ENCODE results near the gene PIK3CA.
"Not testable (repeated sequence)": the region's sequence is repeated elsewhere in the genome, so short reads cannot be mapped to it uniquely, and the experiment has no call there.

The PIK3CA gene

DNA sequence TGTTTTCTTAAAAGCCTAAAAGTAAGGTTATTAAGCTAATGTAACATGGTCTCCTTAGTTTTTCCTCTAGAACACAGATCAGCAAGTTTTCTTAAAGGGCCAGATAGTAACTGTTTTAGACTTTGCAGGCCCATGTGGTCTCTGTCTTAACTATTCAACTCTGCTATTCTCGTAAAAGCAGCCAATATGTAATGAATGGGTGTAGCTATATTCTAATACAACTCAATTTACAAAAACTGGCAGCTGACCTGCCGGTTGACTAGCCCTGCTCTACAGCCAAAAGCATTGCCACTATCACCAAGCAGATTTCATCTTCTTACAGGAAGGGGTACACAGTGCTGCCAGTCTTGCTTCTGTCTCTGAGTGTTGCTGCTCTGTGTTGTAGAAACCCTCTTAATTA lies 75.4 kb downstream of the PIK3CA start:
- no peak overlapping the region for H3K4me3 ChIP-seq (ENCODE audit: low read depth, low read length)
- TF ChIP-seq, protein P1, sequence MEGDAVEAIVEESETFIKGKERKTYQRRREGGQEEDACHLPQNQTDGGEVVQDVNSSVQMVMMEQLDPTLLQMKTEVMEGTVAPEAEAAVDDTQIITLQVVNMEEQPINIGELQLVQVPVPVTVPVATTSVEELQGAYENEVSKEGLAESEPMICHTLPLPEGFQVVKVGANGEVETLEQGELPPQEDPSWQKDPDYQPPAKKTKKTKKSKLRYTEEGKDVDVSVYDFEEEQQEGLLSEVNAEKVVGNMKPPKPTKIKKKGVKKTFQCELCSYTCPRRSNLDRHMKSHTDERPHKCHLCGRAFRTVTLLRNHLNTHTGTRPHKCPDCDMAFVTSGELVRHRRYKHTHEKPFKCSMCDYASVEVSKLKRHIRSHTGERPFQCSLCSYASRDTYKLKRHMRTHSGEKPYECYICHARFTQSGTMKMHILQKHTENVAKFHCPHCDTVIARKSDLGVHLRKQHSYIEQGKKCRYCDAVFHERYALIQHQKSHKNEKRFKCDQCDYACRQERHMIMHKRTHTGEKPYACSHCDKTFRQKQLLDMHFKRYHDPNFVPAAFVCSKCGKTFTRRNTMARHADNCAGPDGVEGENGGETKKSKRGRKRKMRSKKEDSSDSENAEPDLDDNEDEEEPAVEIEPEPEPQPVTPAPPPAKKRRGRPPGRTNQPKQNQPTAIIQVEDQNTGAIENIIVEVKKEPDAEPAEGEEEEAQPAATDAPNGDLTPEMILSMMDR (IDR thresholded peaks at IDR 0.05; ENCODE audit: control insufficient read depth, extremely low read depth, insufficient read depth): no peak
- DNase-seq (ENCODE audit: low read depth): no peak

DNA sequence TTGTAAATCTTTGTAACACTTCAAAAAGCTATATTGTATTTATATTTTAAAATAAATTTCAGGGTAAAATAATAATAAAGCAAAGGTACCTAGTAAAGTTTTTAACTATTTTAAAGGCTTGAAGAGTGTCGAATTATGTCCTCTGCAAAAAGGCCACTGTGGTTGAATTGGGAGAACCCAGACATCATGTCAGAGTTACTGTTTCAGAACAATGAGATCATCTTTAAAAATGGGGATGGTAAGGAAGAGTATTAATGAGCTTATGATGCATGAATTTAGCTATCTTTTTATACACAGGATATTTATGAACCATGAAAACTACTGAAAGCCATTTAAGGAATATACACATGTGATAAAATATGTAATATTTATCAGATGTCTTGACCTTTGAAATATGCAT lies 76.4 kb downstream of the PIK3CA start:
- TF ChIP-seq, protein P1 (IDR thresholded peaks at IDR 0.05; ENCODE audit: control insufficient read depth, extremely low read depth, insufficient read depth): no peak
- DNase-seq (ENCODE audit: low read depth): no peak
- no peak overlapping the region for H3K4me3 ChIP-seq (ENCODE audit: low read depth, low read length)

DNA sequence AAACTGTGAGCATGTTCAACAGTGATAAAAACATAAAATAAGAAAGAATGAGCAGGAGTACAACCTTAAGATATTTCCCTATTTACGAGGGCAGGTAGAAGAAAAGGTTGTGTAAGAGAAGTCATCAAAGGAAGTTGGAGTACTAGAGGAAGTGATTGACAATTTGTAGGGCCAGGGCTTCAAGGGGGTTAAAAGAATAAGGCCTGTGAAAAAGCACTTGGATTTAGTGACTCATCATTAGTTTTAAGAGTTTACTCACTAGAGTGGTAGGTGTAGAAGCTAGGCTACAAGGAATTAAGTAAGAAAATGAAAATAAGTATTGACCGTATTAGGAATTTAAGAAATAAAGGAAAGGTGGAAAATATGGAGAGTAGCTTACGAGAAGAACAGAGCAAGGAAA lies 79.2 kb downstream of the PIK3CA start:
- no peak for DNase-seq (ENCODE audit: low read depth)
- no peak overlapping the region for H3K4me3 ChIP-seq (ENCODE audit: low read depth, low read length)
- TF ChIP-seq, protein P1 (IDR thresholded peaks at IDR 0.05; ENCODE audit: control insufficient read depth, extremely low read depth, insufficient read depth): no peak

DNA sequence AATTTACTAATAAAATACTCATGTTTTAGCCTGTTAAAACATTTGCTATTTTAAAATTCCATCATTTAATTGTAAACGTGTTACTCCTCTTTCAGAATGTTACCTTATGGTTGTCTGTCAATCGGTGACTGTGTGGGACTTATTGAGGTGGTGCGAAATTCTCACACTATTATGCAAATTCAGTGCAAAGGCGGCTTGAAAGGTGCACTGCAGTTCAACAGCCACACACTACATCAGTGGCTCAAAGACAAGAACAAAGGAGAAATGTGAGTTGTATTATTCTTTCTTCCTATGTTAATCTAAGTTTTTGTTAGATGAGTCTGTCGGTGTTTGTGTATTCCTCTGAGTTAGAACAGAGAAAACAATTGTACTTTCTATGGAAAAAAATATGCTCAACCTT lies 81.0 kb downstream of the PIK3CA start:
- H3K4me3 ChIP-seq (ENCODE audit: low read depth, low read length): no peak overlapping the region
- TF ChIP-seq, protein P1 (IDR thresholded peaks at IDR 0.05; ENCODE audit: control insufficient read depth, extremely low read depth, insufficient read depth): no peak
- no peak for DNase-seq (ENCODE audit: low read depth)

DNA sequence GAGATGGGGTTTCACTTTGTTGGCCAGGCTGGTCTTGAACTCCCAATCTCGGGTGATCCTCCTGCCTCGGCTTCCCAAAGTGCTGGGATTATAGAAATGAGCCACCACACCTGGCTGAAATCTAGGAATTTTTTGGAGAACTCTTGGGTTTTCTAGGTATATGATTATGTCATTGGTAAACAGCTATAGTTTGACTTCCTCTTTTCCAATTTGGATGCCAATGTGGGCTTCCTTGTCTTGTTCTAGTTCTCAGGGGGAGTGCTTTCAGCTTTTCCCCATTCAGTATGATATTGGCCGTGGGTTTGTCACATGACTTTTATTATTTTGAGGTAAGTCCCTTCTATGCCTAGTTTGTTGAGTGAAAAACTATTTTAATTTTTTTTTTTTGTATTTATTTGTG lies 84.9 kb downstream of the PIK3CA start:
- no peak for DNase-seq (ENCODE audit: low read depth)
- TF ChIP-seq, protein P1 (IDR thresholded peaks at IDR 0.05; ENCODE audit: control insufficient read depth, extremely low read depth, insufficient read depth): no peak
- H3K4me3 ChIP-seq (ENCODE audit: low read depth, low read length): no peak overlapping the region

DNA sequence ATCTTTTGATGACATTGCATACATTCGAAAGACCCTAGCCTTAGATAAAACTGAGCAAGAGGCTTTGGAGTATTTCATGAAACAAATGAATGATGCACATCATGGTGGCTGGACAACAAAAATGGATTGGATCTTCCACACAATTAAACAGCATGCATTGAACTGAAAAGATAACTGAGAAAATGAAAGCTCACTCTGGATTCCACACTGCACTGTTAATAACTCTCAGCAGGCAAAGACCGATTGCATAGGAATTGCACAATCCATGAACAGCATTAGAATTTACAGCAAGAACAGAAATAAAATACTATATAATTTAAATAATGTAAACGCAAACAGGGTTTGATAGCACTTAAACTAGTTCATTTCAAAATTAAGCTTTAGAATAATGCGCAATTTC lies 86.0 kb downstream of the PIK3CA start:
- H3K4me3 ChIP-seq (ENCODE audit: low read depth, low read length): no peak overlapping the region
- no peak for DNase-seq (ENCODE audit: low read depth)
- TF ChIP-seq, protein P1 (IDR thresholded peaks at IDR 0.05; ENCODE audit: control insufficient read depth, extremely low read depth, insufficient read depth): no peak

DNA sequence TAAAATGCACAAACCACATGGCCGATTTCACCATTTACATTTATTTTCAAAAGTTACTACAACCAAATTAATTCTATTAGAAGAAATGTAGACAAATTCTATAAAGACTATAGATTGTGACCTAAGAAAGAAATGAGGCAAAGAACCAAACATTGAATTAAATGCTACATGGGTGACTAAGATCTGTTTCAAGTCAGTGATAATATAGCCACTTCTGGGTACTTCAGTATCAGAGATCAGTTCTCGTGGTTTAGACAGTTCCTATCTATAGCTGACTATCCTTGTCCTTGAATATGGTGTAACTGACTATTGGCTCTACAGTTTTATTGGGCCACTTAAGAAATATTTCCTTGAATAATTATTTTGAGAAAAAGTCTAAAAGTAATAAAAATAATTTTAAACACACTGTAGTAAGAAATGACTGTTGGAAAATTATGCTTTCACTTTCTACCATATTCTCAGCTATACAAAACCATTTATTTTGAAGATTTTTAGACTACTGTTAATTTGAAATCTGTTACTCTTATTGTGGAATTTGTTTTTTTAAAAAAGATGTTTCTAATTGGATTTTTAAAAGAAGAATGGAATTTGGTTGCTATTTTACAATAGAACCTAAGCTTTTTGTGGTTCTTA lies 88.6 kb downstream of the PIK3CA start:
- H3K4me3 ChIP-seq (ENCODE audit: low read depth, low read length): no peak overlapping the region
- no peak for DNase-seq (ENCODE audit: low read depth)
- TF ChIP-seq, protein P1 (IDR thresholded peaks at IDR 0.05; ENCODE audit: control insufficient read depth, extremely low read depth, insufficient read depth): no peak

DNA sequence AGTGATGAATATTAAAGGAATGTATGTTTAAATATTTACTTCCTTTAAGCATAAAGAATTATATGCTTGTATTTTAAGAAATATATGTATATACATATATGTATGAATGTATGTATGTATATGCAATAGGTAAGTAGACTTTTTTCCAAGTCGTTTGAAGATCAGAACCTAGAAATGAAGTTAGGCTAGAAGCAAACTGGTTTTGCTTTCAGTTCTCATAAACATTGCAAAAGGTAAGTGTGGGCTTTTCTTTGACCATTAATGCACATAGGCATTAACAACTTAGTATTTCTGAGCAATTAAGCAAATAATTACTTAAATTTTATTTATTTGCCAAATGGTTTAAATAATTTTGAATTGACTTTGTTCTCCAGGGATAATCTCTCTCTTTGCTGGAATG lies 92.1 kb downstream of the PIK3CA start:
- H3K4me3 ChIP-seq (ENCODE audit: low read depth, low read length); DNase-seq (ENCODE audit: low read depth): not testable (repeated sequence)

DNA sequence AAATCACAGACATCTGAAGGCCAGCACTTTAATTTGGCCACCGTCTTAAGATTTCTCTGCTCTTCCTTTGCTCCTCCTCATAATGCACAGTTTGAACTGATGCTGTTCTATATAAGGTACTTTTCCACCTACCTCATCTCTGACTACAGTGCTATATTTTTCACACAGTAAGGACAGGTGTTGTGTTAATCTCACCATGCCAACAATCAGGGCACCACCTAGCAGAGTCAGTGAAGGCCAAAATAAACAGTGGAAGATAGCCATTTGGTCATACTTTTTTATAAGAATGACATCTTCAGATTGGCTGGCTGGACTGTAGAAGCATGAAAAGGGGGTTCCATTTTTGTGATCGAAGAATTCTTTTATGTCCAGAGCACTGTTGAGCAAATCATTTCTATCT lies 94.7 kb downstream of the PIK3CA start:
- not testable (repeated sequence) for H3K4me3 ChIP-seq (ENCODE audit: low read depth, low read length); DNase-seq (ENCODE audit: low read depth)
